GM21529 (cell line): Measurements from ENCODE around the gene TRMT10A.
"Not testable (repeated sequence)": the region's sequence is repeated elsewhere in the genome, so short reads cannot be mapped to it uniquely, and the experiment has no call there.

ENCODE experiments used
- ATAC-seq: cut with Tn5 transposase; IDR thresholded peaks from one replicate; pipeline ENCODE4 v1.9.1; 2021; ENCODE audit not compliant: unreplicated experiment

Gene TRMT10A

GRCh38 chr4:99552872-99553271 lies 11.0 kb downstream of the TRMT10A start:
- ATAC-seq = no peak

GRCh38 chr4:99540277-99540939 lies 23.4 kb downstream of the TRMT10A start:
- ATAC-seq = no peak

- no peak for ATAC-seq
These were observed 26.2 kb downstream of the TRMT10A start for GRCh38 chr4:99537674-99538073.

- ATAC-seq = no peak
These were observed 27.0 kb downstream of the TRMT10A start for GRCh38 chr4:99536848-99537247.

- no peak for ATAC-seq
These were observed 27.6 kb downstream of the TRMT10A start for GRCh38 chr4:99536271-99536670.

GRCh38 chr4:99534699-99535098 lies 29.1 kb downstream of the TRMT10A start:
- ATAC-seq = not testable (repeated sequence)

- ATAC-seq = no peak
These were observed 33.9 kb downstream of the TRMT10A start for GRCh38 chr4:99529956-99530355.

- ATAC-seq = no peak
These were observed 34.6 kb downstream of the TRMT10A start for GRCh38 chr4:99529228-99529627.

- no peak for ATAC-seq
These were observed 45.1 kb downstream of the TRMT10A start for GRCh38 chr4:99518601-99519295.

- no peak for ATAC-seq
These were observed 53.1 kb downstream of the TRMT10A start, which contains the start of gene C4orf17 for GRCh38 chr4:99510721-99511120. TSS of gene C4orf17 (plus strand) at chr4:99511021. CDS start at chr4:99513082, 2,061 bp downstream.

- peak; percentile 42 for ATAC-seq
These were observed 56.1 kb downstream of the TRMT10A start for GRCh38 chr4:99507762-99508161.

- no peak for ATAC-seq
These were observed 56.5 kb downstream of the TRMT10A start for GRCh38 chr4:99507349-99507748.

- no peak for ATAC-seq
These were observed 57.1 kb downstream of the TRMT10A start for GRCh38 chr4:99506781-99507180.

GRCh38 chr4:99504804-99505502 lies 58.9 kb downstream of the TRMT10A start:
- ATAC-seq = no peak
